DND-41 (cell line): ENCODE results near the gene MRPL36.

Experiments
- ATAC-seq: fragments of 200-7000 bp; cut with Tn5 transposase; 3 replicates; pipeline ENCODE4 v1.9.1; 2021; ENCODE audit warnings: low read depth; ENCODE audit not compliant: insufficient read depth
- DNase-seq: peaks from one replicate; pipeline ENCODE4 v3.0.0-alpha.2; 2020
- H2AFZ ChIP-seq: 2 replicates; pipeline ENCODE4 v1.6.0; 2012; ENCODE audit warnings: low read depth, low read length
- H3K27ac ChIP-seq: 2 replicates; pipeline ENCODE4 v1.5.1; 2012; ENCODE audit warnings: low read length, inconsistent platforms
- H3K27me3 ChIP-seq: fragments of 200-600 bp; sonication (generic); 2 replicates; pipeline ENCODE4 v1.6.0; 2012; ENCODE audit warnings: low read length, mild to moderate bottlenecking, inconsistent platforms; ENCODE audit not compliant: insufficient read depth, poor library complexity
- H3K36me3 ChIP-seq: 2 replicates; pipeline ENCODE4 v1.5.1; 2012; ENCODE audit warnings: low read length, inconsistent platforms; ENCODE audit not compliant: insufficient read depth
- H3K4me1 ChIP-seq: 2 replicates; pipeline ENCODE4 v1.5.1; 2012; ENCODE audit warnings: mild to moderate bottlenecking, low read length; ENCODE audit not compliant: insufficient read depth
- H3K4me2 ChIP-seq: 2 replicates; pipeline ENCODE4 v1.6.0; 2012; ENCODE audit warnings: mild to moderate bottlenecking, moderate library complexity, low read length, inconsistent platforms; ENCODE audit not compliant: insufficient read depth
- H3K4me3 ChIP-seq, 2 experiments: fragments of 200-600 bp in 1 of 2; shearing (Covaris generic) in 1 of 2; 2 replicates each; pipeline ENCODE4 v1.5.1; 2012 to 2016; ENCODE audit warnings: inconsistent platforms in 2 of 2, low read length in 2 of 2, mild to moderate bottlenecking in 2 of 2, low read depth in 1 of 2, moderate library complexity in 1 of 2
- H3K79me2 ChIP-seq: 2 replicates; pipeline ENCODE4 v1.6.0; 2012; ENCODE audit warnings: low read length, inconsistent platforms; ENCODE audit not compliant: insufficient read depth
- H3K9ac ChIP-seq: 2 replicates; pipeline ENCODE4 v1.6.0; 2012; ENCODE audit warnings: low read depth, mild to moderate bottlenecking, inconsistent platforms, low read length, moderate library complexity
- H3K9me3 ChIP-seq: 2 replicates; pipeline ENCODE4 v1.5.1; 2012; ENCODE audit warnings: low read length, moderate library complexity, mild to moderate bottlenecking, inconsistent platforms; ENCODE audit not compliant: insufficient read depth, severe bottlenecking
- H4K20me1 ChIP-seq: 2 replicates; pipeline ENCODE4 v1.6.0; 2012; ENCODE audit warnings: low read length; ENCODE audit not compliant: insufficient read depth
- CTCF ChIP-seq: IDR thresholded peaks from 2 replicates; pipeline ENCODE4 v1.5.1; 2012; ENCODE audit warnings: borderline replicate concordance, low read length, moderate library complexity, mild to moderate bottlenecking; ENCODE audit not compliant: poor library complexity, severe bottlenecking; ENCODE audit errors: extremely low read depth
- EZH2 ChIP-seq: IDR thresholded peaks from 3 replicates; pipeline ENCODE4 v1.6.1; 2012; ENCODE audit warnings: borderline replicate concordance, low read depth, mild to moderate bottlenecking, moderate library complexity, low read length, inconsistent platforms; ENCODE audit not compliant: severe bottlenecking

MRPL36 gene

DNA sequence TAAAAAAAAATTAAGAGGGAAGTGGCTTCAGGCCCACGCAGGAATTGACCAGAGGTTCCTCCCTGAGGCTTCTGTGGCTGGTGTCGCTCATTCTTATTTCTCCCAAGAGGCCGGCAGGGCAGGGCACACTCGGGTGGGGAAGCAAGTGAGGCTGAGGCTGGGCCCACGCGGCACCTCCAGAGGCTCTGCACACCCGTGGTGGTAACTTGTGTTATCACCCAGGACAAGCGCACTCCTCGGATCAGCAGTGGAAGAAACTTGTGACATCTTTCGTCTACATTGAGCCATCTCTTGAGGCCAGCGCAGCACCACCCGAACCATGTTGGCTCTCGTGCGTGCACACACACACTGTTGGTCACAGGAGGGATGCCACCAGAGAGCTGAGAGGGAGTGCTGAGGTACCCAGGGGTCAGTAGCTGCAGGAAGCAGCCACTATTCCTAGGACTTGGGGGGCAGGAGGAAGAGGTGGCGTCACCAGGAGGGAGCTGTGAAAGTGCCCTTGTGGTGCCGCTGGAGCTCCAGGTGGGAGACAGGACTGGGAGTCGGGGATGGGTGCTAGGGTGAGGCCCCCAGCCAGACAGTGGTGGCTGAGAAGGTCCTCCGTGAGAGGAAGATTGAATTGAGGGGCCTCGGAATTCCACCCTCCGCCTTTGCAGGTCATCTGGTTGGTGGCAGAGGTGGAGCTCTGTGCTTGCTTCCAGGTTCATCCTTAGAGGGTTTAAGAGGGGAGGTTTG lies 8.0 kb upstream of the MRPL36 start:
- no peak for ATAC-seq
- no peak overlapping the region for H3K4me2 ChIP-seq
- H3K79me2 ChIP-seq = peaks cover 94% of the 10 kb centered on the region
- no peaks in the 10 kb centered on the region for H3K9me3 ChIP-seq
- H3K27ac ChIP-seq = no peak overlapping the region
- H3K27me3 ChIP-seq = no peaks in the 10 kb centered on the region
- DNase-seq = no peak
- peaks cover 72% of the 10 kb centered on the region; the same call in 1 of the 2 replicates for H4K20me1 ChIP-seq
- no peak overlapping the region for H3K4me3 ChIP-seq
- H2AFZ ChIP-seq = no peak overlapping the region
- H3K4me1 ChIP-seq = peaks cover 26% of the 10 kb centered on the region
- H3K36me3 ChIP-seq = peaks cover 100% of the 10 kb centered on the region
- TF ChIP-seq EZH2 = no peak
- TF ChIP-seq CTCF = no peak
- no peak overlapping the region for H3K9ac ChIP-seq

GRCh38 chr5:1806974-1807373 lies 7.3 kb upstream of the MRPL36 start:
- Histone ChIP-seq H3K4me2 (no peak overlapping the region), H3K4me3 (no peak overlapping the region), H3K36me3 (peaks cover 96% of the 10 kb centered on the region), H3K27ac (no peak overlapping the region), H4K20me1 (peaks cover 67% of the 10 kb centered on the region; the same call in 1 of the 2 replicates), H3K79me2 (peaks cover 97% of the 10 kb centered on the region), H3K9me3 (no peaks in the 10 kb centered on the region), H3K4me1 (peaks cover 32% of the 10 kb centered on the region), H3K9ac (no peak overlapping the region), H2AFZ (no peak overlapping the region), H3K27me3 (no peaks in the 10 kb centered on the region)
- ATAC-seq (no peak), DNase-seq (no peak)
- TF ChIP-seq EZH2 (no peak), CTCF (no peak)

GRCh38 chr5:1806199-1806598 lies 6.6 kb upstream of the MRPL36 start:
- no peak overlapping the region for H3K4me2 ChIP-seq
- H3K4me3 ChIP-seq = no peak overlapping the region
- peaks cover 67% of the 10 kb centered on the region; the same call in 1 of the 2 replicates for H4K20me1 ChIP-seq
- DNase-seq (no peak), ATAC-seq (no peak)
- TF ChIP-seq EZH2 (no peak), CTCF (no peak)
- H3K9ac ChIP-seq = no peak overlapping the region
- peaks cover 88% of the 10 kb centered on the region for H3K36me3 ChIP-seq
- no peak overlapping the region for H3K27ac ChIP-seq
- peaks cover 35% of the 10 kb centered on the region for H3K4me1 ChIP-seq
- no peaks in the 10 kb centered on the region for H3K9me3 ChIP-seq
- no peak overlapping the region for H2AFZ ChIP-seq
- H3K27me3 ChIP-seq = no peaks in the 10 kb centered on the region
- H3K79me2 ChIP-seq = peaks cover 98% of the 10 kb centered on the region
